GM18505 (cell line): Measurements from ENCODE around the gene ZNRF2.

Experiments
- ATAC-seq: cut with Tn5 transposase; IDR thresholded peaks from one replicate; pipeline ENCODE4 v1.9.1; 2021; ENCODE audit not compliant: unreplicated experiment
- POLR2A ChIP-seq: IDR thresholded peaks from 4 replicates; pipeline ENCODE4 v1.6.1; 2011; ENCODE audit warnings: borderline replicate concordance; ENCODE audit not compliant: insufficient read depth, insufficient read length; ENCODE audit errors: extremely low read depth

Gene ZNRF2

DNA sequence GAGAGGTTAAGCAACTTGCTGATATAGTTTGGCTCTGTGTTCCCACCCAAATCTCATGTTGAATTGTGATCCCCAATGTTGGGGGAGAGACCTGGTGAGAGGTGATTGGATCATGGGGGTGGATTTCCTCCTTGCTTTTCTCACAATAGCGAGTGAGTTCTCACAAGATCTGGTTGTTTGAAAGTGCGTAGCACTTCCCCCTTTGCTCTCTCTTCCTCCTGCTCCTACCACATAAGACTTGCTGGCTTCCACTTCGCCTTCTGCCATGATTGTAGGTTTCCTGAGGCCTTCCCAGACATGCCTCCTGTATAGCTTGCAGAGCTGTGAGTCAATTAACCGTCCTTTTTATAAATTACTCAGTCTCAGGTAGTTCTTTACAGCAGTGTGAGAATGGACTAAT lies 13.5 kb upstream of the ZNRF2 start:
- ATAC-seq, result no peak
- TF ChIP-seq POLR2A, result no peak

DNA sequence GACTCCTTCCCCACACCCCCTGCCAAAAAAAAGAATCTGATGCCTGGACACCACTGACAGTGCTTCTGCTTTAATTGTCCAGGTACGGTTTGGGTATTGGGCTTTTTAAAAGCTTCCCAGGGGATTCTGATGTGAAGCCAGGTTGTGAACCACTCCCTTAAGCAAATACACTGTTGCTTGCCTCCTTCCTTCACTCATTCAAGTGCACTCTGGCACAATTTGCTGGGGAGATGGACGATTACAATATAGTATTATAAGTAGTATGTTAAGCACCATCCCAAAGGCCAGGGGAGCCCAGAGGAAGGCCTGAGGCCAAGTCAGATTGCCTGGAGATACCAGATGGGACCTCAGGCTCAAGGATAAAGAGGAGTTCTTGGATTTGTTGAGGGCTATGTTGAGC lies 12.3 kb upstream of the ZNRF2 start:
- TF ChIP-seq POLR2A, result no peak
- no peak for ATAC-seq

DNA sequence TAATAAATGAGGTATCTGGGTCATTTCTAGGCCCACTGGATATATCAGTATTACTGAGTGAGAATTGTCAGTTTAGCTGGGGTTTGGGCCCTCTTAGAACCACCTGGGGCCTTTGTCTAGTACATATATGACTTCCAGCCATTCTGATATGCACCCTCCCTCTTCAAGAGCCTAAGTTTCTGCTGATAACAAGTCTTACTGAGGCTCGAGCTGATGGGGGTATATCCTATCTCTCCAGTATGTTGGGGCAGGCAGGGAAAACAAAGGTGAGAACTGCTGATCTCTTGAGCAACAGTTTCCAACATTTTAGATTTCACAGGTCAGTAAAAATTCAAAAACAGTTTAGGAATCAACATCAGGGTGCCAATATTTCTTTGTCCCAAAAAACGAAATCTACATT lies 10.8 kb upstream of the ZNRF2 start:
- no peak for TF ChIP-seq POLR2A
- no peak for ATAC-seq

DNA sequence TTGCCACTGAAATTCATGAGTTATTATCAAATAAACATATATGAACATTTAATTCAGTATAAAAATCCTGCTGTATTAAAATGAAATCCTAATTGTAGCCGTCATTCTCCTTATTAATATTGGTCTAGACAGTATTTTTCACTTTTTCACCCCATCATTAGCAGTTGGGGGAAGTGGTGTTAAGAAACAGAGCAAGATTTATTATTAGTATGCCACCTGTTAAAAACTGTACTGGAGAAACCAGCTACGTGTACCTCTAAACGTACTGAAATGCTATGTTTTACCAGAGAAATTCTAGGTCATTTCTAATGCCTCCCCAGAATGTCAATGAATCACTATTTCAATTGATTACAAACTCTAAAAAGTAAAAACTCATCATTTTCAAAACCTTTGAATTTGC lies 9.8 kb upstream of the ZNRF2 start:
- ATAC-seq, result no peak
- TF ChIP-seq POLR2A, result no peak

DNA sequence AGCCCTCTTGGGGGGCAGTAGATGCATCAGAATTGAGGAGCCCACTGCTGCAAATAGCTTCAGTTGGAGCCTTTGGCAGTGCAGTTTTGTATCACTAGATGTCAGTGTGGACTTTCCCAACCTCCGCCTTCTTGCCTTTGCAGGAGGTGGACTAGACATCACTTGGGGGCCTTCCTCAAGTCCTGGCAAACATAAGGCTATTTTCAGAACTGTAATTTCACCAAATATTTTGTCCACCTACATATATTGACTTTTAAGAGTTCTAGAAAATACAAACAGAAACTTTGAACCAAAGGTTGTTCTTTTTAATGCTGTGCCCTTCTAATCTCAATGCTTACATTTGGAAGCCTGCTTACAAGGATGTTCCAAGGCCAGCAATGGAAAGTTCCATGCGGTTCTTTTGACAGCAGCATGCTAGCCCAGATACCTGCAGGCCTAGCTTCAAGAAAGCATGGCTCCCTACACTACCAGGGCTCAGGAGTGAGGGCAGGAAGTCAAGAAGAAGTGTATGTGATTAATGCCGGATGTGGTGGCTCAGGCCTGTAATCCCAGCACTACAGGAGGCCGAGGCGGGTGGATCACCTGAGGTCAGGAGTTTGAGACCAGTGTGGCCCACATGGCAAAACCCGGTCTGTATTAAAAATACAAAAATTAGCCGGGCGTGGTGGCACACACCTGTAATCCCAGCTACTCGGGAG lies 8.0 kb upstream of the ZNRF2 start:
- TF ChIP-seq POLR2A, result no peak
- no peak for ATAC-seq

DNA sequence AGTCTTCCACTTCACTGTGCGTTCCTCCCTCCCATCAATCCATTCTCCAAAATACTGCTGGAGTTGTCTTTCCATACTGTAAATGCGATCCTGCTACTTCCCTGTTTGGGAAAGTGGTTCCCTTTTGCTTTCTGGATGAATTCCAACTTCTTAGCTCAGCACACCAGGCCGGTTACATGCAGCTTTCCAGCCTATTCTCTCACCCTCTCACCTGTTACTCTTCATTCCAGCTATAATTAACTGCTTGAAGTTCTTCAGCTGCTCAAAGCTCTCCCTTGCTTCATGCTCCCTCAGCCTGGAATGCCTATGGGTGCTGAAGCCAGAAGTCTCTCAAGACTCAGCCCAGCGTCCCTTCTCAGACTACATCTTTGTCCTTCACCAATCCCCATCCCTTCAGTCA lies 6.0 kb upstream of the ZNRF2 start:
- no peak for TF ChIP-seq POLR2A
- ATAC-seq, result no peak

DNA sequence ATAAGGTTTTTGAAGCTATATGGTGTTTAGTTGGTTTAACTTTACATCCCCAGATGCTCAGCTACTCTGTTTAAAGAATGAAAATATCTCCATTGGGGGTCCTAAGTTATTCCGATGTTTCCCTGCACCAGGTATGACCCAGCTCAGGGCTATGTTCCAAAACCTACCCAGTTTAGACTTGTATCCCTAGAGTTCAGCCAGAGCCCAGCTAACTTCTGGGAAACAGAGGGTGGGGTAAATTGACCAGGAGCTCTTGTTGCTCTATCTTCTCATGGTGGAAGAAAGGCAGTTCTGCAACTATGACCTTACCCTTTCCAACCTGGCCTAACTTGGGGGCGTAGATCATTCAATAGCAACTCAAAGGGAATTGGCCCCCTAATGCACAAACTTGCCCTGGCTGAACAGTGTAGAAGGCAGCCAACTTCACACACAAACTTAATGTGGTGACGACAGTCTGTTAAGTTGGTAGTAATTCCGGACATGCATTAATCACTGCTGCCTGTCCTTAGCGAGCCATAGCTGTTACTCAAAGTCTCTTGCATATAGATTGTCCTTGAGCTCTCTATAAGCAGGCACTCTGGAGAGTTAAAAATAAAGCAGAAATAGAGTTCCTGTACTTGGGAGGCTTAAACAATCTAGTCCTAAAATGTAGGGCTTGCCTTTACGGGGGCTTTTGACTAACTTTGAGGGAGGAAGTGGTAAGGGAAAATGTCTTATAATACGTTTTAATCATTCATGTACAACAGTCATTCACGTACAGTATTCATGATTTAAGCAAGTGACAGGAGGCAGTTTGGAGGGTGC lies 5.3 kb upstream of the ZNRF2 start:
- TF ChIP-seq POLR2A, result no peak
- no peak for ATAC-seq

DNA sequence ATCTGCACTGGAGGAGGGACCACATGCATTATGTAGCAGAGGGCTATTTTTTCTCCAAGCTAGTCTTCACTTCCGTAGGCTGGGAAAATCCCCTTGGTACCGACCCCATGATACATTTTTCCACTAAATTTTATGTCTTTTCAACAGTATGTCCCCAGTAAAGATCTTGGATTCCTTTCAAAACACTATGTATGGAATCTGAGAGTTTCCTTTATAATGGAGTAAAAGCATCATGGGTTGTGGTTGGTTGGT lies 4.8 kb upstream of the ZNRF2 start:
- no peak for ATAC-seq
- TF ChIP-seq POLR2A, result no peak

DNA sequence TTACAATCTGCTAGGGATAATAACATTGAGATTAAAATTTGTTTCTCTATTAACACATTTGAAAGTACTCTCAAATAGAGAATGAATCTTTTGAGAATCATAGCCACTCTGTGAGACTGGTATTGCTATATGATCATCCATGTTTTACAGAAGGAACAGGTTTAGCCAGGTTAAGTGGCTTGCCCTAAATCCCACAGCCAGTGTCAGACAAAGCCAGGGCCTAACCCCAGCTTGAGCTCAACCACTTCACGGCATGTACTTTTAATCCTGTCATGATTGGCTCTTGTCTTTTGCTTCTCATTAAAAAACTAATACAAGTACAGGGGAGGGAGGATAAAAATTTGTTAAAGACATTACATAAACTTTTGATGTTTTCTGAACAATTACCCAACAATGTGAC lies 3.8 kb upstream of the ZNRF2 start:
- TF ChIP-seq POLR2A, result no peak
- no peak for ATAC-seq

DNA sequence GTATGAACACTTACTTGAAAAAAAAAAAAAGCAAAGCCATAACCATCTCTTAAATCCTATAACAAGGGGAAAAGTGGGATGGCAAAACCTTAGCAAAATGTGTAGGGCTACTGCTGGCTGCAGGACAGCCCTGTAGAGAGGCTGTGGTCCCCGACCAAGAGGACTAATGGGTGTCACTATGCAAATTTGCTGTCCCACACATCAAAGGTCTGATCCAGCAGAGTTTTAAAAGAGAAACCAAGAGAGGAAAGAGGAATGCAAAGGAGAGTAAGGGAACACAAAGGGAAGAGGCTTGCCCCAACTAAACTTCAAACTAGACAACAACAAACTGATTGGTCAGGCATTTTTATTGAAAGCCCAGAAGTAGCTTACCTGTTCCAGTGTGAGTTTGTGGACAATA lies 3.1 kb upstream of the ZNRF2 start:
- ATAC-seq, result no peak
- TF ChIP-seq POLR2A, result no peak

DNA sequence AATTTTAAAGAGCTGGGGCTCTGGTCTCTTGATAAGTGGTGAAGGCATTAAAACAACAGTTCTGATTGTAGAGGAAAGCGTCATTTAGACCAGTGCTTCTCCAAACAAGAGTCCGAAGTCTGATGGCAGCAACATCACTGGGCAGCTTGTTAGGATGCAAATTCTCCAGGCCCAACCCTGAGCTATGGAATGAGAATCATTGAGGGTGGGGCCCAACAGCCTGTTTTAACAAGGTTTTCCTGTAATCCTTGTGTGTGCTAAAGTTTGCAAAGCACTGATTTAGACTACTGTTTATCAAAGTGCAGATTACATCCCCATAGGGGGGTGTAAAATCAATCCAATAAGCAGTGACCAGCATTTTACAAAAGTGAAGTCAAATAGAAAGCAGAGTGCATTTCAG lies 2.6 kb upstream of the ZNRF2 start:
- no peak for ATAC-seq
- no peak for TF ChIP-seq POLR2A

DNA sequence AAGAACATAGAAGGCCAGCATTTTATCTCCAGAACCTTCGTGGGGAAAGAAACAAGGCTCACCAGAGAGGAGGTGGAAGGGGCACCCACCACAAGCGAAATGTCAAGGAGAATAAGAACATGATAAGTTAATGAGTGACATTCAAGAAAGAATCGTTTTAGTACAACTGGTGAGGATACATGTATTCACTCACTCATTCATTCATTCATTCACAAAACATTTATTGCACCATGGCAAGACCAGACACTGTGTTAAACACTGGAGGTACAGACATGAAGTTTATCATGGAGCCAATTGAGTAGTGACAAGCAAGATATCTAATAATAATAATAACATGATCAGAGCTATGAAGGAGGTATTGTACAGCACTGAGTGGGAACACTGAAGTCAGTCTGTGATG lies 1.7 kb upstream of the ZNRF2 start:
- no peak for ATAC-seq
- no peak for TF ChIP-seq POLR2A

DNA sequence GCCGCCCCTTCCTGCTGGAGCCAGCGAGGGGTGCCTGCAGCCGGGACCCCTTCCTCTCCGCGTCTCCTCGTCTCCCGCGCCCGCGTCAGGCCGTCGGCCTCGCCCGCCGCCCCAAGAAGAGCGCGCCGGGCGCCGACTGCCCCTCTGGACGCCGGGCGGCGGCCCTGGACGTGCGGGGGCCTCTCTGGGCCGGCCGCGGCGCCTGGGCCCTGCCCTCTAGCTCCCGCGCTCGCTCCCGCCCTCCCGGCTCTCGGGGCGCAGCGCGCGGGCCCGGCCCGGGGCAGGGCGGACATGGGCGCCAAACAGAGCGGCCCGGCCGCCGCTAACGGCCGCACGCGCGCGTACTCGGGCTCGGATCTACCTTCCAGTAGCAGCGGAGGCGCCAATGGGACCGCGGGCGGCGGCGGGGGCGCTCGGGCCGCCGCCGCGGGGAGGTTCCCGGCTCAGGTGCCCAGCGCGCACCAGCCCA lies 704 bp downstream of the ZNRF2 start:
- TF ChIP-seq POLR2A, result no peak

DNA sequence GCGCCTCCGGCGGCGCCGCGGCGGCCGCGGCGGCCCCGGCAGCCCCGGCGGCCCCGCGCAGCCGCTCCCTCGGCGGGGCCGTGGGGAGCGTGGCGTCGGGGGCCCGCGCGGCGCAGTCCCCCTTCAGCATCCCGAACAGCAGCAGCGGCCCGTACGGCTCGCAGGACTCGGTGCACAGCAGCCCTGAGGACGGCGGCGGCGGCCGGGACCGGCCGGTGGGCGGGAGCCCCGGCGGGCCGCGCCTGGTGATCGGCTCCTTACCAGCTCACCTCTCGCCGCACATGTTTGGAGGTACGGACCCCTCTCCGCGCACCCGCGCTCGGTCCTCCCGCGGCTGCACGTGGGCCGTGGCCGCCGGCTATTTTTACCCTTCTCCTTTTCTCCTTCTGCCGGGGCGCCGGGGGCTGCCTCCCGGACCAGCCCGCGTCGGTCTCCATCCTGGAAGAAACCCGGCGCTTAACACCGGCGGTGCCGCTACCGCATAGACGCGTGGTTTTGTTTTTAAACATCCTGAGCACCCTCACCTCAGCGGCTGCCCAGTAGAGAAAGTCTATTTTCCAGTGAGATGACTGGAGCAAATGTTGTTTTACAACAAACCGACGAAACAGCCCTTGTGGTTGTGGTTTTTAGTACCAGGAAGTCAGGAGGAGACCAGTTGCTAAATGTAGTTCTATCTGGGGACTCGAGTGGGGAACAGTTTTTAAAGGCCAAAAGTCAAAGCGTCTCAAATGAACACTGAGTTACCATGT lies 1.3 kb downstream of the ZNRF2 start:
- peak; percentile 8 for ATAC-seq
- peak; percentile 30 for TF ChIP-seq POLR2A

More for the DNA sequence above, 704 bp downstream of the ZNRF2 start:
- peak; percentile 18 for ATAC-seq
